SK-N-SH (cell line): ENCODE results near the gene DRD4. TPM values are rescaled to one million over a fixed set of nuclear protein-coding genes. Genes with fewer than 3 reads are reported as not detected.

ENCODE experiments used
- CTCF ChIA-PET: fragments of 300-600, 350-600 bp; formaldehyde crosslinking; extraction: SDS; loops from one replicate; lab custom pipeline; 2021; lab: Yijun Ruan, JAX
- POLR2A ChIA-PET: fragments of 350-600 bp; sonication (Branson Sonifier 250); formaldehyde crosslinking; extraction: SDS; loops from one replicate; lab custom pipeline; 2020; ENCODE audit warnings: antibody characterized with exemption, inconsistent platforms; lab: Yijun Ruan, JAX
- DNase-seq: peaks from one replicate; pipeline ENCODE4 v3.0.0; 2012
- H2AFZ ChIP-seq: fragments of 200-600 bp; sonication (generic); 2 replicates; pipeline ENCODE4 v1.8.1; 2016; ENCODE audit warnings: antibody characterized with exemption, mild to moderate bottlenecking, low read depth
- H3F3A ChIP-seq: fragments of 200-600 bp; sonication (generic); replicated peaks from 2 replicates; pipeline ENCODE3; 2016; ENCODE audit warnings: antibody characterized with exemption, mild to moderate bottlenecking; ENCODE audit not compliant: insufficient read depth
- H3K27ac ChIP-seq, 2 experiments: fragments of 200-500 bp in 1 of 2; fragments of 200-600 bp in 1 of 2; sonication (Bioruptor generic) in 1 of 2; sonication (generic), shearing (Covaris generic) in 1 of 2; 2 replicates each; pipeline versions ENCODE4 v1.5.1 to v1.6.1; 2014 to 2016; ENCODE audit warnings: low read depth in 2 of 2, inconsistent platforms in 1 of 2, low read length in 1 of 2, mild to moderate bottlenecking in 1 of 2, mixed read lengths in 1 of 2
- H3K27me3 ChIP-seq: fragments of 200-600 bp; sonication (generic), shearing (Covaris generic); 2 replicates; pipeline ENCODE4 v1.6.1; 2016; ENCODE audit warnings: mixed run types; ENCODE audit not compliant: insufficient read depth
- H3K36me3 ChIP-seq, 2 experiments: fragments of 200-500 bp in 1 of 2; fragments of 200-600 bp in 1 of 2; sonication (Bioruptor generic) in 1 of 2; sonication (generic) in 1 of 2; replicated peaks in 1 of 2; 2 replicates each; pipeline versions ENCODE3 to v1.5.1; 2014 to 2016; ENCODE audit warnings: low read length in 1 of 2, mild to moderate bottlenecking in 1 of 2; ENCODE audit not compliant: insufficient read depth in 2 of 2, control insufficient read depth in 1 of 2
- H3K4me1 ChIP-seq, 2 experiments: fragments of 200-500 bp in 1 of 2; fragments of 200-600 bp in 1 of 2; sonication (Bioruptor generic) in 1 of 2; sonication (generic), shearing (Covaris generic) in 1 of 2; 2 replicates each; pipeline versions ENCODE4 v1.5.1 to v1.6.1; 2014 to 2016; ENCODE audit warnings: low read depth in 1 of 2, low read length in 1 of 2, mixed run types in 1 of 2; ENCODE audit not compliant: insufficient read depth in 2 of 2, control insufficient read depth in 1 of 2
- H3K4me2 ChIP-seq: fragments of 200-600 bp; sonication (generic), shearing (Covaris generic); 2 replicates; pipeline ENCODE4 v1.6.1; 2017; ENCODE audit warnings: mixed run types
- H3K4me3 ChIP-seq, 2 experiments: fragments of 200-500 bp in 1 of 2; fragments of 200-600 bp in 1 of 2; sonication (Bioruptor generic) in 1 of 2; sonication (generic), shearing (Covaris generic) in 1 of 2; 2 replicates each; pipeline versions ENCODE4 v1.5.1 to v1.8.1; 2014 to 2016; ENCODE audit warnings: low read depth in 2 of 2, inconsistent platforms in 1 of 2, low read length in 1 of 2, mild to moderate bottlenecking in 1 of 2, mixed read lengths in 1 of 2, moderate library complexity in 1 of 2
- H3K79me2 ChIP-seq: fragments of 200-600 bp; sonication (generic); 2 replicates; pipeline ENCODE4 v1.8.1; 2017; ENCODE audit warnings: mild to moderate bottlenecking; ENCODE audit not compliant: insufficient read depth
- H3K9ac ChIP-seq: fragments of 200-600 bp; sonication (generic); 2 replicates; pipeline ENCODE4 v1.6.1; 2017; ENCODE audit warnings: mixed run types
- H3K9me2 ChIP-seq: fragments of 200-600 bp; sonication (generic); 2 replicates; pipeline ENCODE4 v1.6.1; 2017; ENCODE audit warnings: mixed run types
- H3K9me3 ChIP-seq: fragments of 200-600 bp; sonication (generic); 2 replicates; pipeline ENCODE4 v1.6.1; 2017; ENCODE audit warnings: mixed run types, mild to moderate bottlenecking, moderate library complexity
- H4K20me1 ChIP-seq: fragments of 200-600 bp; sonication (generic); 2 replicates; pipeline ENCODE4 v1.6.1; 2017; ENCODE audit warnings: mild to moderate bottlenecking, mixed run types; ENCODE audit not compliant: insufficient read depth
- CHD2 ChIP-seq: fragments of 150-350 bp; IDR thresholded peaks from 2 replicates; pipeline ENCODE4 v1.6.1; 2018; ENCODE audit warnings: low read length; ENCODE audit not compliant: partially characterized antibody
- EP300 ChIP-seq, 2 experiments: IDR thresholded peaks; 2 replicates each; pipeline versions ENCODE4 v1.4.0 to v1.6.1; 2012; ENCODE audit warnings: borderline replicate concordance in 1 of 2, low read depth in 1 of 2, low read length in 1 of 2
- FOSL2 ChIP-seq: IDR thresholded peaks from 2 replicates; pipeline ENCODE4 v1.4.0; 2012; ENCODE audit warnings: low read depth, mild to moderate bottlenecking, moderate library complexity, borderline replicate concordance
- FOXM1 ChIP-seq: IDR thresholded peaks from 2 replicates; pipeline ENCODE4 v1.4.0; 2012; ENCODE audit warnings: low read depth, mild to moderate bottlenecking
- GABPA ChIP-seq: IDR thresholded peaks from 2 replicates; pipeline ENCODE4 v1.4.0; 2012; ENCODE audit warnings: low read depth, mild to moderate bottlenecking
- GATA2 ChIP-seq: sonication (generic); formaldehyde crosslinking; IDR thresholded peaks from 2 replicates; pipeline ENCODE4 v1.5.0; 2020; ENCODE audit warnings: mild to moderate bottlenecking, missing genetic modification reagents
- JUND ChIP-seq: IDR thresholded peaks from 2 replicates; pipeline ENCODE4 v1.4.0; 2012
- NFIC ChIP-seq: IDR thresholded peaks from 2 replicates; pipeline ENCODE4 v1.4.0; 2012; ENCODE audit warnings: borderline replicate concordance
- RAD21 ChIP-seq: IDR thresholded peaks from 2 replicates; pipeline ENCODE4 v1.6.1; 2012; ENCODE audit warnings: mild to moderate bottlenecking, low read length
- SIN3A ChIP-seq: IDR thresholded peaks from 2 replicates; pipeline ENCODE4 v1.6.1; 2012; ENCODE audit warnings: low read depth, mild to moderate bottlenecking, low read length, moderate library complexity, borderline replicate concordance
- WGBS: methylation state at CpG from one replicate; pipeline ENCODE4 v1.1.6; 2017; ENCODE audit warnings: low lambda C conversion rate; 5-methylcytosine and 5-hydroxymethylcytosine counted together
- polyA plus RNA-seq, 3 experiments: library from polyadenylated mRNA; depleted of rRNA; stranded (reverse); fragments of >200 nt; gene quantifications; 2 replicates each; pipeline ENCODE4 v1.2.3, GENCODE V29; 2012
- TF ChIP-seq, protein P1 (sequence below): IDR thresholded peaks from 2 replicates; pipeline ENCODE4 v1.6.1; 2012; ENCODE audit warnings: mild to moderate bottlenecking, low read depth, low read length, moderate library complexity
- TF ChIP-seq, protein P2 (sequence below): IDR thresholded peaks from 2 replicates; pipeline ENCODE4 v1.4.0; 2012; ENCODE audit warnings: low read depth, borderline replicate concordance
- TF ChIP-seq, protein P3 (sequence below): IDR thresholded peaks from 2 replicates; pipeline ENCODE4 v1.4.0; 2012; ENCODE audit warnings: low read depth, borderline replicate concordance
- TF ChIP-seq, protein P4 (sequence below): fragments of 200-600 bp; sonication (generic); IDR thresholded peaks from 2 replicates; pipeline ENCODE4 v1.6.1; 2017; ENCODE audit warnings: antibody characterized with exemption, mild to moderate bottlenecking, moderate library complexity

The DRD4 gene
- polyA plus RNA-seq, 1 of the 3 experiments (the other 2 are of a cell fraction), result not detected

DNA sequence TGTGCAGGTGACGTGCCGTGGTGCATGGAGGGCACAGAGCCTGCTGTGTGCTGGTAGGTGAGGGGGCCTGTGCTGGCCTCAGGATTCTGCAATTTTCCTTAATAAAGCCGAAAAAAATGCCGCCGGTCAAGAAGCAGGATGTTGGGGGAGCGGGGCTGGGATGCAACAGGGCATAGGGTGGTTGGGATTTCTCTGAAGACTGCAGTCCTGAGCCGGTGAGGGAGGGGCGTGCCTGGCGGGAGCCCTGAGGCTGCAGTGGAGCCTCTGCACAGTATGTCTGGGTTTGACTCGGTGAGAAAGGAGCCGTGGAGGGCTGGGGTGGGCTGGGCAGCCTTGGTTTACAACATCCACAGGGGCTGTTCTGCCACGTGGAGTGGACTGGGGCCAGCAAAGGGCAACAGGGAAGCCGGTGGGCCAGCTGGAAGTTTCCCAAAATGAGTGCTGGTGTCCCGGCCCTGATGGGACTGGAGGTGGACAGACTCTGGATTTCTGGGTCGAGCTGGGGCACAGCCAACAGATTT, 13.7 kb upstream of the DRD4 start:
- POLR2A ChIA-PET, result no interaction called here
- no peak overlapping the region for H3K27ac ChIP-seq
- no peaks in the 10 kb centered on the region for H3K79me2 ChIP-seq
- no peak overlapping the region for H3K9ac ChIP-seq
- TF ChIP-seq, protein P1, sequence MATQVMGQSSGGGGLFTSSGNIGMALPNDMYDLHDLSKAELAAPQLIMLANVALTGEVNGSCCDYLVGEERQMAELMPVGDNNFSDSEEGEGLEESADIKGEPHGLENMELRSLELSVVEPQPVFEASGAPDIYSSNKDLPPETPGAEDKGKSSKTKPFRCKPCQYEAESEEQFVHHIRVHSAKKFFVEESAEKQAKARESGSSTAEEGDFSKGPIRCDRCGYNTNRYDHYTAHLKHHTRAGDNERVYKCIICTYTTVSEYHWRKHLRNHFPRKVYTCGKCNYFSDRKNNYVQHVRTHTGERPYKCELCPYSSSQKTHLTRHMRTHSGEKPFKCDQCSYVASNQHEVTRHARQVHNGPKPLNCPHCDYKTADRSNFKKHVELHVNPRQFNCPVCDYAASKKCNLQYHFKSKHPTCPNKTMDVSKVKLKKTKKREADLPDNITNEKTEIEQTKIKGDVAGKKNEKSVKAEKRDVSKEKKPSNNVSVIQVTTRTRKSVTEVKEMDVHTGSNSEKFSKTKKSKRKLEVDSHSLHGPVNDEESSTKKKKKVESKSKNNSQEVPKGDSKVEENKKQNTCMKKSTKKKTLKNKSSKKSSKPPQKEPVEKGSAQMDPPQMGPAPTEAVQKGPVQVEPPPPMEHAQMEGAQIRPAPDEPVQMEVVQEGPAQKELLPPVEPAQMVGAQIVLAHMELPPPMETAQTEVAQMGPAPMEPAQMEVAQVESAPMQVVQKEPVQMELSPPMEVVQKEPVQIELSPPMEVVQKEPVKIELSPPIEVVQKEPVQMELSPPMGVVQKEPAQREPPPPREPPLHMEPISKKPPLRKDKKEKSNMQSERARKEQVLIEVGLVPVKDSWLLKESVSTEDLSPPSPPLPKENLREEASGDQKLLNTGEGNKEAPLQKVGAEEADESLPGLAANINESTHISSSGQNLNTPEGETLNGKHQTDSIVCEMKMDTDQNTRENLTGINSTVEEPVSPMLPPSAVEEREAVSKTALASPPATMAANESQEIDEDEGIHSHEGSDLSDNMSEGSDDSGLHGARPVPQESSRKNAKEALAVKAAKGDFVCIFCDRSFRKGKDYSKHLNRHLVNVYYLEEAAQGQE, result no peak
- TF ChIP-seq JUND, result no peak
- TF ChIP-seq EP300 (IDR thresholded peaks at IDR 0.05; ENCODE audit: borderline replicate concordance in 1 of 2, low read depth in 1 of 2, low read length in 1 of 2), result no peak
- TF ChIP-seq, protein P2, sequence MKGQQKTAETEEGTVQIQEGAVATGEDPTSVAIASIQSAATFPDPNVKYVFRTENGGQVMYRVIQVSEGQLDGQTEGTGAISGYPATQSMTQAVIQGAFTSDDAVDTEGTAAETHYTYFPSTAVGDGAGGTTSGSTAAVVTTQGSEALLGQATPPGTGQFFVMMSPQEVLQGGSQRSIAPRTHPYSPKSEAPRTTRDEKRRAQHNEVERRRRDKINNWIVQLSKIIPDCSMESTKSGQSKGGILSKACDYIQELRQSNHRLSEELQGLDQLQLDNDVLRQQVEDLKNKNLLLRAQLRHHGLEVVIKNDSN, result no peak
- no peak for TF ChIP-seq RAD21
- no peak for TF ChIP-seq NFIC
- no peak for TF ChIP-seq GABPA
- no peak for TF ChIP-seq FOSL2
- TF ChIP-seq, protein P3, sequence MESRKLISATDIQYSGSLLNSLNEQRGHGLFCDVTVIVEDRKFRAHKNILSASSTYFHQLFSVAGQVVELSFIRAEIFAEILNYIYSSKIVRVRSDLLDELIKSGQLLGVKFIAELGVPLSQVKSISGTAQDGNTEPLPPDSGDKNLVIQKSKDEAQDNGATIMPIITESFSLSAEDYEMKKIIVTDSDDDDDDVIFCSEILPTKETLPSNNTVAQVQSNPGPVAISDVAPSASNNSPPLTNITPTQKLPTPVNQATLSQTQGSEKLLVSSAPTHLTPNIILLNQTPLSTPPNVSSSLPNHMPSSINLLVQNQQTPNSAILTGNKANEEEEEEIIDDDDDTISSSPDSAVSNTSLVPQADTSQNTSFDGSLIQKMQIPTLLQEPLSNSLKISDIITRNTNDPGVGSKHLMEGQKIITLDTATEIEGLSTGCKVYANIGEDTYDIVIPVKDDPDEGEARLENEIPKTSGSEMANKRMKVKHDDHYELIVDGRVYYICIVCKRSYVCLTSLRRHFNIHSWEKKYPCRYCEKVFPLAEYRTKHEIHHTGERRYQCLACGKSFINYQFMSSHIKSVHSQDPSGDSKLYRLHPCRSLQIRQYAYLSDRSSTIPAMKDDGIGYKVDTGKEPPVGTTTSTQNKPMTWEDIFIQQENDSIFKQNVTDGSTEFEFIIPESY, result no peak
- TF ChIP-seq, protein P4, sequence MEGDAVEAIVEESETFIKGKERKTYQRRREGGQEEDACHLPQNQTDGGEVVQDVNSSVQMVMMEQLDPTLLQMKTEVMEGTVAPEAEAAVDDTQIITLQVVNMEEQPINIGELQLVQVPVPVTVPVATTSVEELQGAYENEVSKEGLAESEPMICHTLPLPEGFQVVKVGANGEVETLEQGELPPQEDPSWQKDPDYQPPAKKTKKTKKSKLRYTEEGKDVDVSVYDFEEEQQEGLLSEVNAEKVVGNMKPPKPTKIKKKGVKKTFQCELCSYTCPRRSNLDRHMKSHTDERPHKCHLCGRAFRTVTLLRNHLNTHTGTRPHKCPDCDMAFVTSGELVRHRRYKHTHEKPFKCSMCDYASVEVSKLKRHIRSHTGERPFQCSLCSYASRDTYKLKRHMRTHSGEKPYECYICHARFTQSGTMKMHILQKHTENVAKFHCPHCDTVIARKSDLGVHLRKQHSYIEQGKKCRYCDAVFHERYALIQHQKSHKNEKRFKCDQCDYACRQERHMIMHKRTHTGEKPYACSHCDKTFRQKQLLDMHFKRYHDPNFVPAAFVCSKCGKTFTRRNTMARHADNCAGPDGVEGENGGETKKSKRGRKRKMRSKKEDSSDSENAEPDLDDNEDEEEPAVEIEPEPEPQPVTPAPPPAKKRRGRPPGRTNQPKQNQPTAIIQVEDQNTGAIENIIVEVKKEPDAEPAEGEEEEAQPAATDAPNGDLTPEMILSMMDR, result no peak
- no peak for TF ChIP-seq CHD2
- TF ChIP-seq GATA2, result no peak
- no peak for TF ChIP-seq FOXM1
- no peak for TF ChIP-seq SIN3A
- TF ChIP-seq, all 33 proteins: peak for 0
- Histone ChIP-seq H3K36me3 (no peaks in the 10 kb centered on the region), H3K4me1 (no peaks in the 10 kb centered on the region), H3K4me3 (no peak overlapping the region), H2AFZ (no peak overlapping the region), H3K4me2 (no peak overlapping the region), H3K27me3 (no peaks in the 10 kb centered on the region), H3F3A (peaks cover 6% of the 10 kb centered on the region), H3K9me2 (no peaks in the 10 kb centered on the region), H3K9me3 (no peaks in the 10 kb centered on the region), H4K20me1 (no peaks in the 10 kb centered on the region)
- CTCF ChIA-PET, result interaction anchor here (1.0 kb wide), 1 partner anchor 39 kb away, joined by 3 read pairs; no protein-coding TSS in a partner anchor
- no peak for DNase-seq
- WGBS, result 93% methylated on average over 13 of the region's 15 CpGs
